Stimulated activated CD8-positive, alpha-beta memory T cell treated with anti-CD3 and anti-CD28 coated beads, Interleukin-7, amount 100 ng/mL, for 4 hours (primary cell): ENCODE measurements around the gene ACAT1.
"Not testable (repeated sequence)": the region's sequence is repeated elsewhere in the genome, so short reads cannot be mapped to it uniquely, and the experiment has no call there.

Experiments used
- DNase-seq, 2 donors: peaks; one replicate each; pipeline ENCODE4 v3.0.0-alpha.2; 2020; ENCODE audit warnings: low read depth in 2 of 2

Gene ACAT1

DNA sequence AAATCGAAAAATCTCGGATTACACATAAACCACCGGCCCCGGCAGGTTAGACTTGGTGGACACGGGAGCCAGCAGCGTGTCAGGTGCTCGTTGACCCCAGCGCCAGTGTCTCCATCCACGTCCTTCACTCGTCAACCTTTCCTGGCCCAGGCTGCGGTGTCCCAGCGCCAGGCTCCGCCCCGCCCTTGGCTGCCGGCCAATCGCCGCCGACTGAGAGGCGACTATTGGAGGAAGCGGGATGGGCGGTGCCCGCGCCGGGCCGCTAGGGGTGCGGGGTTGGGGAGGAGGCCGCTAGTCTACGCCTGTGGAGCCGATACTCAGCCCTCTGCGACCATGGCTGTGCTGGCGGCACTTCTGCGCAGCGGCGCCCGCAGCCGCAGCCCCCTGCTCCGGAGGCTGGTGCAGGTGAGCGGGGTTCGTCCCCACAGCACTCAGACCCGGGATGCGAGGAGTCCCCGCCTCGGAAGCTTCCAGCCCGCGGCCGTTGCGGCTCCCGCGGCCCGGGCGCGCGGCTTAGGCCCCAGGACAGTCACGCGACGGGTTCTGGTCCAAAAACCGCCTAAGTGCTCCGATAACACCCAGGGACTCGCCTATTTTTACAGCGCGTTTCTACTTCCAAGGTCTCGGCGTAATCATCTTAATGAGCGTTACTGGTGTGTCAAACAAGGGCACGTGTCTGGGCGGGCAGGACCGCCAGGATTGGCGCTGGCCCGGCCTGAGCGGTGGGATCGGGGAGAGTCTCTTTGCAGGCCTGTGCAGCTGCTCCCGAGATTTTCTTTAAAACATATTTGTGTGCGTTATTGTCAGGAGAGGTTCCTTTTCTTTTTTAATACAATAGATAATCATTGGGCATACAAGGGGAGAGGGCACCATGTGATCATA, at the start of gene ACAT1:
Gene ACAT1, plus strand, starts transcription at position 294 of the 882 bp plus-strand sequence. Its CDS starts 40 bp downstream, at position 334.
- DNase-seq, result peak; percentile 86 to 91

DNA sequence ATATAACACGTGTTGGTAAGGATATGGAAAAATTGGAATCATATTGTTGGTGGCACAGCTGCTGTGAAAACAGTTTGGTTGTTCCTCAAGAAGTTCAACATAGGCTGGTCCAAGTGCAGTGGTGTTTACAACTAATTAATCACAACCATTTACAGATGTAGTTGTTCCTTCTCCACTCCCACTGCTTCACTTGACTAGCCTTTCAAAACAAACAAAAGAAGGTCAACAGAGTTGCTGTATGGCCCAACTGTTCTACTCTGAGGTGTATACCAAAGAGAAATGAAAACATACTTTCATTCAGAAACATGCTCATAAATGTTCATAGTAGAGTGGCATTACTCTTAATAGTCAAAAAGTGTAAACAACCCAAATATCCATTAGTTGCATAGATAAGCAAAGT, 36.6 kb upstream of the ACAT1 start:
- no peak for DNase-seq

DNA sequence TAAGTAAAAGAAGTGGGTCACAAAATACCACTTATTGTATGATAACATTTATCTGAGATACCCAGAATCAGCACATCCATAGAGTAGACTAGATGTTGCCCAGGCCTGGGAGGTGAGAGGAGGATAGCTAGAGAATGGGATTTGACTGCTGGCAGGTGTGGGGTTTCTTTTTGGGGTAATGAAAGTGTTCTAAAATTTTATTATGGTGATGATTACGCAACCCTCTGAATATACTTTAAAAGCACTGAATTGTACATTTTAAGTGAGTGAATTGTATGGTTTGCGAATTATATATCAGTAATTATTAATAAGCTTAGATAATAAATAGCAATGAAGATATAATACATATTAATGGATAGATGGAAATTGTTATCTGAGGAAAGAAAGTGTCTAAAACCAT, 35.7 kb upstream of the ACAT1 start:
- DNase-seq, result no peak

- DNase-seq, result no peak
These were observed 29.2 kb upstream of the ACAT1 start for GRCh38 chr11:108092134-108092533.

DNA sequence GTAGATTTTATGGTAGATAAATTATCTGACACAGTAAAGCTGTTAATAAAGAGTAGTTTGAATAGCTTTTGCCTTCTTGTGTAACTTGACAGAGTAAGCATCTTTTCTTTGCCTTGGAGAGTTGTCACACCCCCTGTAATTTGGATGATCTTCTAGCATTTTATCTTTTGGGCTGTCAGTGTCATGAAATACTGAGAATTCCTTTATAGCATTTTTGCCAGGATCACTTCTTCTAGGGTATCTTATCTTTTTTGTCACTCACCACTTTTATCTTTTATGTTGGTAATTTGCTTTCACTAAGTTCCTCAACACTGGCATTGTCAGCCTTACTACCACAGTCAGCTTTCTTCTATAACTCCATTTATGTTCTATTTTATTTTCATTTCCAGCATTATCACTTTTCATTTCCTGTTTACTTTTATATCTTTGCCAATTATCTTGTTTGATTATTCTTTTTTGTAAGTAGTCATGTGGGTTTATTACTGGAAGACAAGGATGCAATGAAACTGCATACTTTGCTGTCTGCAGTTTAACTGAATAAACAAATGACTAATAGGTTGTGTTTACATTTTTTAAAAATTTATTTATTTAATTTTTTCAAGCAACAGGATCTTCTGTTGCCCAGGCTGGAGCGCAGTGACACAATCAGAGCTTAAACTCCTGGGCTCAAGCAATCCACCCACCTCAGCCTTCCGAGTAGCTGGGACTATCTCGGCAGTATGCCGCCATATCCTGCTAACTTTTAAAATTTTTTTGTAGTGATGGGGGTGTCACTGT, 28.1 kb upstream of the ACAT1 start:
- no peak for DNase-seq

GRCh38 chr11:108097179-108097578, 24.2 kb upstream of the ACAT1 start:
- DNase-seq, result no peak

DNA sequence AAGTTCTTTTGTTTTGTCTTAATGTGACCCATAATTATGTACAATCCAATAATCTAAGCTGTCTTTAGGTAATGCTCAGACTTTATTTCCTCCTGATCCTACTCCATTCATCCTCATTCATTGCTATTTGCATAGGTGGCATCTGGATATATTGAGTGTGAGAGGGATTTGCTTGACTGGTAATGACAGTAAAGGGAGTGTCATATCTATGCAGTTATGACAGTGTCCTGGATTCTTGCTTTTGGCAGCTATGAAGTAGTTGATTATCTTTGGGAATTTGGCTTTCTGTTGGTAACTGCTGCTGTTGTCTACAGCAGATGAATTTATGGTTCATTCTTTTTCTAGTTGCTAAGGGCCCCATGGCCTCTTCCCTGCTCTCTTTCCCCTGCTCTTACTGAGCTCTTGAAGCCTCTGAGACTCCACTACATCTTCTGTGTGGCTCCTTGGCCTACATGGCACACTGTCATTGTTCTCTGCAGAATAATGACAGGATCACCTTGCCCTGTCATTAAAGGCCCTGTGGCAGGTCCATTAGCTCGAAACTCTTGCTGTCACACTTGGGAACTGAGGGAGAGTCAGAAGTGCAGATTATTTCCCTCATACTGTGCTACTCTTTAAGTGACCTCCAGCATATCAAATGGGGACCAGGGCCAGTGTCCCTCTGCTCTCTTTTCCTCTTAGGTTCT, 20.1 kb upstream of the ACAT1 start:
- DNase-seq, result no peak

- DNase-seq, result no peak
These were observed 10.2 kb upstream of the ACAT1 start for GRCh38 chr11:108111126-108111525.

GRCh38 chr11:108112057-108112456, 9.3 kb upstream of the ACAT1 start:
- DNase-seq, result no peak

DNA sequence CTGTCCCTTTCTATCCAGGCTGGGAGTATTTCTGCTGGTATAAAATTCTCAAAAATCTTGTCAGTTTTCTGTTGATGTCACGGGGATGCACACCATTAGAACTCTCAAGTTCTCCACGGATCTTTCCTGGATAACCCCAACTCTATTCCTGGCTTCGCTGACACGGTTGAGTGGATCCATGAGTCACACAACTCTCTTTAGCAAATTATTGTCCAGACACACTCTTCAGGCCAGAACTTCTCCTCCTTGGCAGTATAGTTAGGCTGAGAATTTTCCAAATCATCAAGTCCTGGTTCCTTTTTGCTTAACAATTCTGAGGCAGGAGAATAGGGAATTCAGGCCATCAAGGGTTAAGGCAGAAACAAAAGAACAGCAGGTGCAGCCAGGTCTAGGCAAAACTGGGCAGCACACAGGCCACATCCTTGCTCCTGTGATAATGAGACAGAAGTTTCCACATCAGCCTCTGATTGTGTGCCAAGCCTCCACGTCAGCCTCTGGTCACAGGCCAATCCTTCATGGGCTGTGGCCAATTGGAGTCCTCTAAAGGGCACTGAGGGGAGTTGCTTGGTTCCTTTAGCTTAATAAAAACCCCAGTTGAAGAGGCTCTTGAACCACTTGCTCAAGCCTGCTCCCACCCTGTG, 5.7 kb upstream of the ACAT1 start:
- no peak for DNase-seq

GRCh38 chr11:108117746-108118371, 3.5 kb upstream of the ACAT1 start:
- no peak for DNase-seq

DNA sequence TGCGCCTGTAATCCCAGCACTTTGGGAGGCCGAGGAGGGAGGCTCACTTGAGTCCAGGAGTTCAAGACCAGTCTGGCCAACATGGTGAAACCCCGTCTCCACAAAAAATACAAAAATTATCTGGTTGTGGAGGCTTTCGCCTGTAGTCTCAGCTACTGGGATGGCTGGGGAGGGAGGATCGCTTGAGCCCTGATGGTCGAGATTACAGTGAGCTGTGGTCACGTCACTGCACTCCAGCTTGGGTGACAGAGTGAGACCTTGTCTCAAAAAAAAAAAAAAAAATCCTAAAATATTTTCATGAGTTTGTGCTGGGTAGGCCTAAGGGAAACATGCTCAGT, 462 bp upstream of the ACAT1 start:
- not testable (repeated sequence) for DNase-seq

DNA sequence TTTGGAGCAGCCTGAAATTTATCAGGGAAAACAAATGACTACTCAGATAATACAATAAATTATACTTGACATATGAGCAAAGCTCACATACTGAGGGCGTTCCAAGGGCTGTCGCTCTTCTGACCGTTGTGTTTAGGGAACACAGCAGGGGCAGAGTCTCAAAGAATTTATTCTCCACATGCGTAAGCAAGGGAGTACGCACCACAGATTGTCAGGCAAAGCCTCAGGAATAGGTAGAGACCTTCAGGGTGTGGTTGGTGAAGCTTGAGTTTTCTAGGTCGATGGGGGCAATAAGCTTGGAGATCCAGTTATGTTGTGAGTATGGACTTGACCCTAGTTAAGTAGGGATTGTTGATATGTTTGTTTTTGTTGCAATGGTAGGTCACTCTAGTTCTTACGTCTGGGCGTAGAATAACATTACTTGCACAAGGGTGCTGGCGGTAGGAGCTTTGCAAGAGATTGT, 830 bp downstream of the ACAT1 start:
- no peak for DNase-seq

DNA sequence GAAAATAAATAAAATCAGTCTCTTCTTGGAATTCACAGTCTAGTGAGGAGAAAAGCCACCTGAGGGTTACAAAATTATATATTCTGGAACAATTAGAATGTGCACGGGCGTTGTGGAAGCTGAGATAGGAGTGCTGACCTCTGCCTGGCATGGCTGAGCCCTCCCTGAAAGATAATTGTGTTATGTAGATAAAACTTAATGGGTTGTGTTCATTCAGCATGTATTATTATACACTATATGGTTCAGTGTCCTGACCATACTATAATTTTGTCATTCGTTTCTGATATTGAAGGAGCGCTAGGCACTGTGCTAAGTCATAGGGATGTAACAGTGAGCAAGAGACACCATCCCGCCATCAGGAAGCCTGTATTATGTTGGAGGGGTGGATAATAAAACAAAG, 3.7 kb downstream of the ACAT1 start:
- no peak for DNase-seq

DNA sequence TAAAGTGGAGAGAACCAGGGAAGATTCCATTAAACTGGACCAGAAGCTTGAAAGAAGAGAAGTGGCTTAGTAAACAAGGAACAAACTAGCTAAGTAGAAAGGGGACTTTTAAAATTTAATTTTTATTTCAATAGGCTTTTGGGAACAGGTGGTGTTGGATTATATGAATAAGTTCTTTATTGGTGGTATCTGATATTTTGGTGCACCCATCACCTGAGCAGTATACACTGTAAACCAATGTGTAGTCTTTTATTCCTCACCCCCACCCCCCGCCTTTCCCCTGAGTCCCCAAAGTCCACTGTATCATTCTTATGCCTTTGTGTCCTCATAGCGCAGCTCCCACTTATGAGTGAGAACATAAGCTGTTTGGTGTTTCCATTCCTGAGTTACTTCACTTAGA, 7.4 kb downstream of the ACAT1 start:
- DNase-seq, result no peak

- no peak for DNase-seq
These were observed 10.6 kb downstream of the ACAT1 start for GRCh38 chr11:108131993-108132392.

DNA sequence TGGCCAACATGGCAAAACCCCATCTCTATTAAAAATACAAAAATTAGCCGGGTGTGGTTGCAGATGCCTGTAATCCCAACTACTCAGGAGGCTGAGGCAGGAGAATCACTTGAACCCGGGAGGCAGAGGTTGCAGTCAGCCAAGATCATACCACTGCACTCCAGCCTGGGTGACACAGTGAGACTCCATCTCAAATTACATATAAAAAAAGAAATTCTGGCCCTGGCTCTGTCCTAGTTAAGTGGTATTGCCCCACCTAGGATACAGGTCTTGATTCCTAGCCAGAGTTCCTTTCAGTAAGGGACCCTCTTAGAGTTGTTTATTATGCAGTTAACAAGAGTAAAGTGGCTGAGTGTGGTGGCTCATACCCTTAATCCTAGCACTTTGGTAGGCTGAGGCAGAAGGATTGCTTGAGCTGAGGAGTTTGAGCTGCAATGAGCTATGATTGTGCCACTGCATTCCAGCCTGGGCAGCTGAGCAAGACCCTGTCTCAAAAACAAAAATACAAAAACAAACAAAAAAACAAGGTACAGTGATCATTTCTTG, 11.7 kb downstream of the ACAT1 start:
- not testable (repeated sequence) for DNase-seq

DNA sequence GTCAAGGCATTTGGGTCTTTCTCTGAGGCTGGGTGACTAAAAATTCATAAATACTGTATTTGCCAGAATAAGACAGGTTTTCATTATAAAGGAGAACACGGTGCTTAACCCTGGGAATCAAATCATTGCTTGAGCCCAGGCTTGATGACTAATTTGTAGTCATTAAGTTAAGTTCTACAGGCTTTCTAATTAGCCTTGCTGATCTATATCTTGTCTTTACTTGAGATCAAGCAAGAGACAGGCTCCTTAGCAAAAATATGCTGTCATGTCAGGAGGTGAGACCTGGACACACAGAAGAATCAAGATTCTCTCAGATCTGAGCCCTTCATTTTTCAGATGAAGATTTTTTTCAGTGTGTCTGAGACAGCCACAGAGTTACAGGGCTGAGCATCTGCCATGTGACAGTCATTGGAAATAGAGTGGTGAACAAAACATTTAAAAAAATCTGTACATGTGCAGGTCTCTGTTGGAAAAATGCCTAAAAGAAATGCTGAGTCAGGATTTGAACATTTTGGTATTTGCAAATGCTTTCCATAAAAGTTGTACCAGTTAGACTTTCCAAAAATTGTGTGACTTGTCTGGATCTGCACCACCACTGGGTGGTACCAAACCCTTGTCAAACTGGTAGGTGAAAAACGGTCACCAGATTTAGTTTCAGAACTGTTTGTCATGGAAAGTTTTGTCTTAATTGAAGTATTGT, 14.6 kb downstream of the ACAT1 start:
- no peak for DNase-seq

GRCh38 chr11:108137212-108137611, 15.8 kb downstream of the ACAT1 start:
- no peak for DNase-seq

- no peak for DNase-seq
These were observed 20.9 kb downstream of the ACAT1 start for GRCh38 chr11:108142304-108142703.
